ENCODE measurements around the gene LIN28B.
"Not testable (repeated sequence)": the region's sequence is repeated elsewhere in the genome, so short reads cannot be mapped to it uniquely, and the experiment has no call there.

Gene LIN28B, protein sequence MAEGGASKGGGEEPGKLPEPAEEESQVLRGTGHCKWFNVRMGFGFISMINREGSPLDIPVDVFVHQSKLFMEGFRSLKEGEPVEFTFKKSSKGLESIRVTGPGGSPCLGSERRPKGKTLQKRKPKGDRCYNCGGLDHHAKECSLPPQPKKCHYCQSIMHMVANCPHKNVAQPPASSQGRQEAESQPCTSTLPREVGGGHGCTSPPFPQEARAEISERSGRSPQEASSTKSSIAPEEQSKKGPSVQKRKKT

GRCh38 chr6:104956731-104957294, at the start of gene LIN28B:
TSS of gene LIN28B (plus strand) at chr6:104957107. CDS start at chr6:104957251, 144 bp downstream.
- no peak for DNase-seq

GRCh38 chr6:104908031-104908887, 48.6 kb upstream of the LIN28B start:
- no peak for DNase-seq

GRCh38 chr6:104908888-104909525, 47.9 kb upstream of the LIN28B start:
- DNase-seq = no peak

DNA sequence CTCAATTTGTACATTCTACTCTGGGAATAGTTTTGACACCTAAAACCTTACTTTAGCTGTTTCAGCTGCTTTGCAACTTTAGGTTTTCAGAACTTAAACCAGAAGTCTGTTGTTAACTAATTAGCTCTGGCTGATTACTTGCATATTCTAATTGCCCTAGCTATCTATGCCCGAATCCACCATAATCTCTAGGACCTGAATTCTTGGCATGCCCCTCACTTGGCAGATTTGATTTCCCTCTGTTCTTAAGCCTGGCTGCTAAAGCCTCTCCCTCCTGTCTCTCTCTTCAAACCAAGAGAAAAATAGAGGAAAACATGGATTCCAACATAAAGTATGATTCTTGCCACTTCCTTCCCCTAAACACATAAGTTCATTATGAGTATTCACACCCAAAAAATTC, 35.0 kb upstream of the LIN28B start:
- DNase-seq = no peak

DNA sequence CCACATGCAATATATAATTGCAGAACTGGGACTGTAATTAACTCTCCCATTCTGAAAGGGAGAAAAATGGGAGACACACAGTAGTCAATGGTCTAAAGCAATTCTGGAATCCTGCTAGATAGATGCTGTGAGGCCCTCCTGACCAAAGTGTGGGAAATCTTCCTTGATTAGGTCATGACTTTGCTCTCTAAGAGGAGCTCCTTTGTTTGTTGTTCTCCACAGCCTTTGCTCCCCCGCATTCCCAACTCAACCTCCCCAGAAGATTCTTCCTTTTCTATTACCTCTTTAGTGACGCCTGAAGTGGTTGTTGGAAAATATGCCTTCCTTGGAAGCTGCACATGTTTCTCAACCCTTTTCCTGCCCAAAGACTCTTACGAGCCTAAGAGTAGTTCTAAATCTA, 28.8 kb upstream of the LIN28B start:
- DNase-seq = no peak

DNA sequence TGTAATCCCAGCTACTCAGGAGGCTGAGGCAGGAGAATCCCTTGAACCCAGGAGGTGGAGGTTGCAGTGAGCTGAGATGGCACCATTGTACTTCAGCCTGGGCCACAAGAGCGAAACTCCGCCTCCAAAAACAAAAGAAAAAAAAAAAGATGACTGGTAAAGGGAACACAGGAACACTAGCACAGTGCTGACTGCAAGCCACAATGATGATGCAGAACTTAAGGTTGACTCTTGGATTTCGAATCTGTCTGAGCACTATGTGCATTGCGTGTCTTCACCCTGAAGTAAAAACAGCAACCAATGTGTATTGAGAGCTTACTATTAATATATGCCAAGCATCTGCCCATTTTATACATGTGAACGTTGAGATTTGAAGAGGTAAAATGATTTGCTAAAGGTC, 27.6 kb upstream of the LIN28B start:
- no peak for DNase-seq

DNA sequence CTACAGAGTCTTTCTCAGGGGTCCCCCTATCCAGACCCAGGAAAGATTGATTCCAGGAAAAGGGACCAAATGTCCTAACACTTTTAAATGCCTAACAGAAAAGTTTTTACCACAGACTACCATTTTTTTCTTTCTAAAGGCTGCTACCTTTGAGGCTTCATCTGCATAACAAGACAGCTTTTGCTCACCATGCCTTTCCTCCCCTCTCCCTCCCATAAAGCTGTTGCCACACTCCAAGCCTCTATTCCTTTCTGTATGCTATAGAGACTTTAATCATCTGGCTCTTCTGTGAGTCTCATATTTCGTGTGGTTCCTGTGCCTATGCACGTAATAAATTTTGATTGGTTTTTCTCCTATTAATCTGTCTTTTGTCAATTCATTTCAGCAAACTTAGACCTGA, 26.0 kb upstream of the LIN28B start:
- DNase-seq = no peak

GRCh38 chr6:104936766-104937535, 20.0 kb upstream of the LIN28B start:
- DNase-seq = no peak

- no peak for DNase-seq
These were observed 16.5 kb upstream of the LIN28B start for GRCh38 chr6:104940238-104940892.

- no peak for DNase-seq
These were observed 15.8 kb upstream of the LIN28B start for GRCh38 chr6:104940893-104941728.

- DNase-seq = no peak
These were observed 15.2 kb upstream of the LIN28B start for GRCh38 chr6:104941729-104942091.

GRCh38 chr6:104943781-104944180, 13.1 kb upstream of the LIN28B start:
- no peak for DNase-seq

DNA sequence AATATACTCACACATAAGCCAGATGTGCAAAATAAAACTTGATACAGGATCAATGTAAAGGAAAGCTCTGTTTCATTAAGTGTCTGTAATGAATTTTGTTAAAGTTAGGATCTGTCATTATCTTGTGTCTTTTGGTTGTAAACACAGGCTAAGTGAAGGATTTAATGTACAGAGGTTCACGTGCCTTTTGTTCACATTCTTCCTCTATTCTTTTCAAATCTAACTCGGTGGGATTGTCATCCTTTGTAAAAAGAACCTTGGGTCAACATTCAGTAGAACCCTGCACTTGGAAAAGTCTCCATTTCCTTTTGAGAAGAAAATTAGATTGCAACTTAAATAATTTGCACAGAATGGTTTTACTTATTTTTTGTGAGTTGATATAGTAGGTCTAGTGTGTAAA, 7.7 kb upstream of the LIN28B start:
- no peak for DNase-seq

DNA sequence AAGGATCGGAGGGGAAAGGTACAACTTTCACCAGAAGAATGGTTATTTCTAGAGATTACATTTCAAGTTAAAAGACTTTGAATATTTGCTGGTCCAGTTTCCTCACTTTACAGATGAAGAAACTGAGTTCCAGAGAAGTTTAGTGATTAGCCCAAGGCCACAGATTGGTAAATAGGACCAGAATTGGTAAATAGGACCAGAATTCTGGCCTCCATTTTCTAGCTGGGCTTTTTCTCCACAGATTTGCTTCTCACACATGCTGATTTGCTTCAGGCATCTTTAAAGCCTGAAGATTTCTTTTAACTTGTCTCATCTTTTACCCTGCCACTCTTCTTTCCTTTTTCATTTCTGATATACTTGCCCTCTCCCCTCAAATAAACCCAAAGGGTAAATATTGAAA, 5.2 kb upstream of the LIN28B start:
- no peak for DNase-seq

GRCh38 chr6:104952911-104953399, 4.0 kb upstream of the LIN28B start:
- no peak for DNase-seq

DNA sequence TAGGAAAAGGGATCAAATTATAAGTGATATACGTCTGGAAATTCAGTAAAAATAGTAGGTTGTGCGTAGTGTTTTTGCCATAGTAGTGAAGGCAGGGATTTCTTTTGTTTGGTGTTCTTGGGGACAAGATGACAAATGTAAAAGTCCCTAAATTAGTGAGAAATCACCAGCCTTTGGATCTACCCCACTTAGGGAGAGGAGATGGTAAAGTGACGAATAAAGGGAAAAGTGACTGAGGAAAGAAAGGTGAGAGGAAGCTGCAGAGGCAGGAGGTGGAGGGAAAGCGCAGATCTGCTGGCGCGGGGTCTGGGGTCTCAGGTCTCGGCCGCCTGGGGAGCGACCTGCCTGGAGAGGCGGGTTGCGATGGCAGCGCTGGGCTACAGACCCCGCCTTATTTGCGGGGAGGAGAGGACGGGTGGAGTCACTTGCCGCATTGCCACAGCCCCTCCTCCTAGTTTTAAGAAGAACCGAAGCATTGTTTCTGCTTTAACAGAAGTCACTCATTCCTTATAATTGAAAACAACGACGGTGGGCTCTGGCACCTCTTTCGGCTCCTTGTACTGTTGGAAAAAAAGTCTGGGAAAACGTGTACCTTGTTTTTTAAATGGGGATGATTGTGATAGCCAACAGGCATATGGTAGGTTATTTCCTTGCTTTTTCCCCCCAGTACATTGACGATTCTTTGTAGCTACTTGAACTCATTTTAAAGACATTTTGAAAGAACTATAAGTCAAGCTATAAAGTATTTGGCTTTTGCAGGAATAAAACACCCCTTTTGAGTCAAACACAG, 3.3 kb upstream of the LIN28B start:
- not testable (repeated sequence) for DNase-seq

- DNase-seq = no peak
These were observed 2.6 kb upstream of the LIN28B start for GRCh38 chr6:104954190-104954797.

DNA sequence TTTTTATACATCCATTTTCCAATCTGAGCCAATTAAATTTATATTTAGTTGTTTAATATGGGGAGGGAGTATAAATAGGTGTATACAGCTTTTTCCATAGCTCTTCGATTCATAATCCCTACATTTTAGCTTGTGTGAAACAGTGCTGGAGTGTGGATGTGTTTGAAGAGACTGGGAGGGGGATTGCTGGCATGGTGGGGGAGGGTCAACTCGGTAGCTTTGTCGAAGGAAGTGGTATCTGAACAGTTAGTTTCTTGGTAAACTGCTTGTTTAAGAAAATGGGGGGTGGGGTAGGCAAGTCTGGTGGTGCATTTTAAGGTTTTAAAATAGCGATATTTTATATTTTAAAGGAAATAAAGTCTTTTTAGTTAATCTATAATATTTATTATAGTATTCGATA, 1.4 kb upstream of the LIN28B start:
- no peak for DNase-seq

DNA sequence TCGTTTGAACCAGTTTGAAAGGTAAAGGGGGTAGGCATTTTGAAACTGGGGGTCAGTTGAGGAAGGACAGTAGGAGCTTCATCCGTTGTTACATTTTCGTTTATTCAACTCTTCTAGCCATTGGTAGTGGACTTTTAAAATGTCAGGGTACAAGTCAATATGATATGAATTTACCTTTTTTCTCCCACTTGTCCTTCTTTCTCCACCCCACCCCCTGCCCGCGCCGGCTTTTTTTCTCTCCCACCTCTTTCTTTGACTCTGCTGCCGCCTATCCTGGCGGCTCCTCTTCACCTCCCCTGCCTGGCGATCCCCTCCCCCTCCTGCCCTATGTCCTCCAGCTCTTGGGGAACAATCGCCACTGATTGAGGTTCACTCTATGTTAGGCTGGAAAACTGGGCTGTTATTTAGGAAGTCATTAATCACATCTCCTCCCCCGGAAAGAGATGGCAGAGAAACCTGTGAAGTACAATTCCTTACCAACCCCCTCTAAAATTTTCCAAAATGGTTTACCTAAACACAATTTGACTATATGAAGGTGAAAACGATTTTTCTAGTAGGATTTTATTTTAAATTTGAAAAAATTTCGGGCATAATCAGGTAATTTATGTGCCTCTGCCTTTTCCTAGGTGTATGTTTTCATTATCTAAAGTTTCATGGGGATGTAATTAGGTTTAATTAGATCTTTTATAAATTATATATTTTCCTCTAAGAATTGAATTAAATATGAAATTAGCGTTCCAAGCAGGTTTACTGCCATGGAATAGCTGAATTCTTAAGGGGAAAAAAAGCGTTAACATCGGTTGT, 778 bp upstream of the LIN28B start:
- no peak for DNase-seq
